Measurements from ENCODE around the gene IMP3. TPM values are rescaled to one million over a fixed set of nuclear protein-coding genes. Genes with fewer than 3 reads are reported as not detected.
A peak's percentile ranks its signal among the peaks of the same experiment; 100 is the strongest.

The IMP3 gene
- total RNA-seq, 2 donors from 2014 or later: 98.3 to 113 TPM

GRCh38 chr15:75662823-75663519 is 22.9 kb upstream of the IMP3 start:
- H3K36me3 Mint-ChIP-seq (ENCODE audit: low read depth): no peaks in the 10 kb centered on the region
- H3K27ac Mint-ChIP-seq: no peak overlapping the region
- H3K4me1 Mint-ChIP-seq: no peaks in the 10 kb centered on the region
- no peak for ATAC-seq (replicated peaks)
- H3K9me3 Mint-ChIP-seq: no peaks in the 10 kb centered on the region
- H3K4me3 Mint-ChIP-seq: no peak overlapping the region
- H3K27me3 Mint-ChIP-seq: no peaks in the 10 kb centered on the region

- no peak for ATAC-seq (replicated peaks)
- Mint-ChIP-seq H3K9me3 (no peaks in the 10 kb centered on the region), H3K4me3 (no peak overlapping the region), H3K27me3 (no peaks in the 10 kb centered on the region), H3K4me1 (no peaks in the 10 kb centered on the region), H3K27ac (no peak overlapping the region), H3K36me3 (ENCODE audit: low read depth) (no peaks in the 10 kb centered on the region)
These were observed 21.7 kb upstream of the IMP3 start for GRCh38 chr15:75661756-75662140.

GRCh38 chr15:75661100-75661755 is 21.2 kb upstream of the IMP3 start:
- ATAC-seq (replicated peaks): no peak
- Mint-ChIP-seq H3K4me1 (no peaks in the 10 kb centered on the region), H3K27me3 (no peaks in the 10 kb centered on the region), H3K4me3 (no peak overlapping the region), H3K36me3 (ENCODE audit: low read depth) (no peaks in the 10 kb centered on the region), H3K9me3 (no peaks in the 10 kb centered on the region), H3K27ac (no peak overlapping the region)

GRCh38 chr15:75659928-75660645 is 20.1 kb upstream of the IMP3 start:
- Mint-ChIP-seq H3K4me1 (no peaks in the 10 kb centered on the region), H3K36me3 (ENCODE audit: low read depth) (no peaks in the 10 kb centered on the region), H3K9me3 (no peaks in the 10 kb centered on the region), H3K27ac (no peak overlapping the region), H3K27me3 (no peaks in the 10 kb centered on the region), H3K4me3 (no peak overlapping the region)
- ATAC-seq (replicated peaks): no peak

- Mint-ChIP-seq H3K9me3 (no peaks in the 10 kb centered on the region), H3K36me3 (ENCODE audit: low read depth) (no peaks in the 10 kb centered on the region), H3K27ac (peak overlapping the region; percentile 61), H3K4me1 (no peaks in the 10 kb centered on the region), H3K4me3 (no peak overlapping the region), H3K27me3 (no peaks in the 10 kb centered on the region)
- ATAC-seq (replicated peaks): no peak
These were observed 19.2 kb upstream of the IMP3 start for GRCh38 chr15:75659141-75659771.

GRCh38 chr15:75656813-75657212 is 16.8 kb upstream of the IMP3 start:
- no peak for ATAC-seq (replicated peaks)
- no peaks in the 10 kb centered on the region for H3K27me3 Mint-ChIP-seq
- H3K9me3 Mint-ChIP-seq: no peaks in the 10 kb centered on the region
- peaks cover 3% of the 10 kb centered on the region for H3K4me1 Mint-ChIP-seq
- no peaks in the 10 kb centered on the region for H3K36me3 Mint-ChIP-seq (ENCODE audit: low read depth)
- no peak overlapping the region for H3K4me3 Mint-ChIP-seq
- H3K27ac Mint-ChIP-seq: no peak overlapping the region

GRCh38 chr15:75656331-75656730 is 16.3 kb upstream of the IMP3 start:
- peaks cover 6% of the 10 kb centered on the region for H3K4me1 Mint-ChIP-seq
- no peak for ATAC-seq (replicated peaks)
- H3K27ac Mint-ChIP-seq: no peak overlapping the region
- H3K36me3 Mint-ChIP-seq (ENCODE audit: low read depth): no peaks in the 10 kb centered on the region
- no peak overlapping the region for H3K4me3 Mint-ChIP-seq
- no peaks in the 10 kb centered on the region for H3K27me3 Mint-ChIP-seq
- H3K9me3 Mint-ChIP-seq: no peaks in the 10 kb centered on the region

- ATAC-seq (replicated peaks): no peak
- peaks cover 10% of the 10 kb centered on the region for H3K4me1 Mint-ChIP-seq
- no peaks in the 10 kb centered on the region for H3K27me3 Mint-ChIP-seq
- H3K27ac Mint-ChIP-seq: no peak overlapping the region
- no peak overlapping the region for H3K4me3 Mint-ChIP-seq
- no peaks in the 10 kb centered on the region for H3K9me3 Mint-ChIP-seq
- no peaks in the 10 kb centered on the region for H3K36me3 Mint-ChIP-seq (ENCODE audit: low read depth)
These were observed 15.9 kb upstream of the IMP3 start for GRCh38 chr15:75655931-75656330.

- Mint-ChIP-seq H3K36me3 (ENCODE audit: low read depth) (no peaks in the 10 kb centered on the region), H3K4me1 (peaks cover 20% of the 10 kb centered on the region), H3K27ac (no peak overlapping the region), H3K4me3 (no peak overlapping the region), H3K9me3 (no peaks in the 10 kb centered on the region), H3K27me3 (no peaks in the 10 kb centered on the region)
- no peak for ATAC-seq (replicated peaks)
These were observed 14.3 kb upstream of the IMP3 start for GRCh38 chr15:75654201-75654907.

- Mint-ChIP-seq H3K36me3 (ENCODE audit: low read depth) (no peaks in the 10 kb centered on the region), H3K27me3 (no peaks in the 10 kb centered on the region), H3K9me3 (no peaks in the 10 kb centered on the region), H3K27ac (peak overlapping the region; percentile 80), H3K4me3 (no peak overlapping the region), H3K4me1 (peaks cover 20% of the 10 kb centered on the region)
- ATAC-seq (replicated peaks): no peak
These were observed 13.4 kb upstream of the IMP3 start for GRCh38 chr15:75653347-75653913.

GRCh38 chr15:75651810-75652543 is 12.0 kb upstream of the IMP3 start:
- no peaks in the 10 kb centered on the region for H3K9me3 Mint-ChIP-seq
- peak overlapping the region; percentile 80 for H3K27ac Mint-ChIP-seq
- H3K27me3 Mint-ChIP-seq: no peaks in the 10 kb centered on the region
- peaks cover 20% of the 10 kb centered on the region for H3K4me1 Mint-ChIP-seq
- H3K4me3 Mint-ChIP-seq: peak overlapping the region; percentile 87
- H3K36me3 Mint-ChIP-seq (ENCODE audit: low read depth): no peaks in the 10 kb centered on the region
- ATAC-seq (replicated peaks): no peak

GRCh38 chr15:75650908-75651809 is 11.1 kb upstream of the IMP3 start:
- peak overlapping the region; percentile 87 for H3K4me3 Mint-ChIP-seq
- H3K27me3 Mint-ChIP-seq: no peaks in the 10 kb centered on the region
- peak overlapping the region; percentile 80 for H3K27ac Mint-ChIP-seq
- ATAC-seq (replicated peaks): peak; percentile 41
- no peaks in the 10 kb centered on the region for H3K9me3 Mint-ChIP-seq
- no peaks in the 10 kb centered on the region for H3K36me3 Mint-ChIP-seq (ENCODE audit: low read depth)
- H3K4me1 Mint-ChIP-seq: peaks cover 20% of the 10 kb centered on the region

GRCh38 chr15:75649848-75650247 is 9.8 kb upstream of the IMP3 start:
- Mint-ChIP-seq H3K27ac (peak overlapping the region; percentile 46), H3K9me3 (no peaks in the 10 kb centered on the region), H3K4me1 (peaks cover 20% of the 10 kb centered on the region), H3K27me3 (no peaks in the 10 kb centered on the region), H3K4me3 (peak overlapping the region; percentile 87), H3K36me3 (ENCODE audit: low read depth) (no peaks in the 10 kb centered on the region)
- ATAC-seq (replicated peaks): no peak
